Gastroesophageal sphincter (tissue), 4 donors: ENCODE data around the gene ALG3. TPM values are rescaled to one million over a fixed set of nuclear protein-coding genes. Genes with fewer than 3 reads are reported as not detected.
A peak's percentile ranks its signal among the peaks of the same experiment; 100 is the strongest.

Source experiments
- ATAC-seq: fragments of 150-250 bp; one replicate; pipeline ENCODE4 v1.9.1; 2016; ENCODE audit warnings: mild to moderate bottlenecking, moderate library complexity
- H3K27ac ChIP-seq, 4 donors: fragments of 200-600 bp; sonication (generic) in 3 of 4; 1 replicate in 3 of 4; 2 replicates in 1 of 4; pipeline ENCODE4 v1.5.1; 2016 to 2019
- H3K27me3 ChIP-seq: fragments of 200-600 bp; sonication (generic); one replicate; pipeline ENCODE4 v1.5.1; 2019
- H3K36me3 ChIP-seq, 2 donors: fragments of 200-600 bp; sonication (generic); one replicate each; pipeline ENCODE4 v1.5.1; 2019; ENCODE audit warnings: control low read depth in 1 of 2
- H3K4me1 ChIP-seq, 3 donors: fragments of 200-600 bp; sonication (generic); 1 replicate in 2 of 3; 2 replicates in 1 of 3; pipeline ENCODE4 v1.5.1; 2016 to 2019; ENCODE audit warnings: control low read depth in 2 of 3
- H3K4me3 ChIP-seq, 2 donors: fragments of 200-600 bp; sonication (generic); one replicate each; pipeline ENCODE4 v1.5.1; 2019; ENCODE audit warnings: mild to moderate bottlenecking in 1 of 2, moderate library complexity in 1 of 2
- H3K9me3 ChIP-seq, 3 donors: fragments of 200-600 bp; sonication (generic); one replicate each; pipeline ENCODE4 v1.5.1; 2017 to 2019; ENCODE audit warnings: control low read depth in 2 of 3
- CTCF ChIP-seq, 4 experiments: fragments of 200-600 bp in 2 of 4; fragments of 450-650 bp in 2 of 4; sonication (generic) in 1 of 4; IDR thresholded peaks; one replicate each; pipeline ENCODE4 v1.5.1; 2017 to 2019; ENCODE audit warnings: antibody characterized with exemption in 4 of 4, mild to moderate bottlenecking in 2 of 4, moderate library complexity in 2 of 4
- EP300 ChIP-seq: sonication (generic); formaldehyde crosslinking; IDR thresholded peaks from one replicate; pipeline ENCODE4 v1.6.1; 2017; ENCODE audit warnings: antibody characterized with exemption, mild to moderate bottlenecking
- POLR2A ChIP-seq, 2 donors: fragments of 450-650 bp; IDR thresholded peaks; one replicate each; pipeline ENCODE4 v1.6.1; 2017; ENCODE audit warnings: antibody characterized with exemption in 2 of 2, mild to moderate bottlenecking in 2 of 2, moderate library complexity in 1 of 2
- POLR2AphosphoS5 ChIP-seq: sonication (generic); formaldehyde crosslinking; IDR thresholded peaks from one replicate; pipeline ENCODE4 v1.6.1; 2017; ENCODE audit warnings: antibody characterized with exemption
- WGBS, 2 donors: methylation state at CpG; one replicate each; pipeline ENCODE4 v1.1.5; 2018; ENCODE audit warnings: low coverage in 1 of 2; 5-methylcytosine and 5-hydroxymethylcytosine counted together
- total RNA-seq, 4 donors: library from RNA; depleted of rRNA; stranded (reverse); fragments of >200 nt; gene quantifications; one replicate each; pipeline ENCODE4 v1.1.0, GENCODE V29; 2016

The ALG3 gene
- total RNA-seq, 4 donors from 2014 or later, result 30.0 to 62.6 (median 38.6) TPM

GRCh38 chr3:184233127-184233843 is 15.5 kb downstream of the ALG3 start:
- WGBS, 2 donors, result no CpG with 5 or more reads among the region's 23 CpGs
- no peak for ATAC-seq
- H3K27me3 ChIP-seq, result peaks cover 95% of the 10 kb centered on the region
- no peaks in the 10 kb centered on the region for H3K36me3 ChIP-seq
- TF ChIP-seq POLR2AphosphoS5 (no peak), EP300 (no peak), CTCF (IDR thresholded peaks at IDR 0.05) (no peak), POLR2A (IDR thresholded peaks at IDR 0.05) (no peak)
- no peak overlapping the region for H3K4me3 ChIP-seq
- H3K9me3 ChIP-seq, result no peaks in the 10 kb centered on the region
- H3K4me1 ChIP-seq, result peaks cover 0 to 28% (median 23%) of the 10 kb centered on the region in 3 donors
- no peak overlapping the region for H3K27ac ChIP-seq

GRCh38 chr3:184231671-184232070 is 17.1 kb downstream of the ALG3 start:
- peaks cover 97% of the 10 kb centered on the region for H3K27me3 ChIP-seq
- H3K4me3 ChIP-seq, result no peak overlapping the region
- ATAC-seq, result no peak
- TF ChIP-seq EP300 (no peak), POLR2AphosphoS5 (no peak), CTCF (IDR thresholded peaks at IDR 0.05) (no peak), POLR2A (IDR thresholded peaks at IDR 0.05) (no peak)
- H3K36me3 ChIP-seq, result no peaks in the 10 kb centered on the region
- no peaks in the 10 kb centered on the region for H3K9me3 ChIP-seq
- H3K27ac ChIP-seq, result no peak overlapping the region
- 58 to 100% methylated on average over 1 to 3 of the region's 3 CpGs for WGBS, 2 donors
- H3K4me1 ChIP-seq, result peaks cover 0 to 29% (median 23%) of the 10 kb centered on the region in 3 donors

GRCh38 chr3:184230603-184231528 is 17.9 kb downstream of the ALG3 start:
- Histone ChIP-seq H3K4me3 (peak overlapping the region in 1 of 2 donors; percentile 60), H3K9me3 (no peaks in the 10 kb centered on the region), H3K27me3 (peaks cover 97% of the 10 kb centered on the region), H3K4me1 (peaks cover 0 to 29% (median 23%) of the 10 kb centered on the region in 3 donors), H3K36me3 (no peaks in the 10 kb centered on the region), H3K27ac (no peak overlapping the region)
- no peak for ATAC-seq
- WGBS, 2 donors, result 26 to 51% methylated on average over 5 of the region's 79 CpGs
- TF ChIP-seq POLR2AphosphoS5 (no peak), POLR2A (IDR thresholded peaks at IDR 0.05) (no peak), CTCF (IDR thresholded peaks at IDR 0.05) (no peak), EP300 (no peak)

GRCh38 chr3:184230081-184230602 is 18.6 kb downstream of the ALG3 start:
- Histone ChIP-seq H3K4me1 (peaks cover 0 to 29% (median 23%) of the 10 kb centered on the region in 3 donors), H3K4me3 (peak overlapping the region in 1 of 2 donors; percentile 60), H3K27ac (no peak overlapping the region), H3K27me3 (peaks cover 100% of the 10 kb centered on the region), H3K9me3 (no peaks in the 10 kb centered on the region), H3K36me3 (no peaks in the 10 kb centered on the region)
- no peak for ATAC-seq
- 0% methylated on average over 5 of the region's 61 CpGs; no CpG with 5 or more reads in 1 of the 2 donors for WGBS, 2 donors
- TF ChIP-seq POLR2A (IDR thresholded peaks at IDR 0.05), result no peak
- no peak for TF ChIP-seq EP300
- no peak for TF ChIP-seq POLR2AphosphoS5
- TF ChIP-seq CTCF (IDR thresholded peaks at IDR 0.05), result no peak
